ENCODE data around the gene SEMA3C.

- TF ChIP-seq, protein P1, sequence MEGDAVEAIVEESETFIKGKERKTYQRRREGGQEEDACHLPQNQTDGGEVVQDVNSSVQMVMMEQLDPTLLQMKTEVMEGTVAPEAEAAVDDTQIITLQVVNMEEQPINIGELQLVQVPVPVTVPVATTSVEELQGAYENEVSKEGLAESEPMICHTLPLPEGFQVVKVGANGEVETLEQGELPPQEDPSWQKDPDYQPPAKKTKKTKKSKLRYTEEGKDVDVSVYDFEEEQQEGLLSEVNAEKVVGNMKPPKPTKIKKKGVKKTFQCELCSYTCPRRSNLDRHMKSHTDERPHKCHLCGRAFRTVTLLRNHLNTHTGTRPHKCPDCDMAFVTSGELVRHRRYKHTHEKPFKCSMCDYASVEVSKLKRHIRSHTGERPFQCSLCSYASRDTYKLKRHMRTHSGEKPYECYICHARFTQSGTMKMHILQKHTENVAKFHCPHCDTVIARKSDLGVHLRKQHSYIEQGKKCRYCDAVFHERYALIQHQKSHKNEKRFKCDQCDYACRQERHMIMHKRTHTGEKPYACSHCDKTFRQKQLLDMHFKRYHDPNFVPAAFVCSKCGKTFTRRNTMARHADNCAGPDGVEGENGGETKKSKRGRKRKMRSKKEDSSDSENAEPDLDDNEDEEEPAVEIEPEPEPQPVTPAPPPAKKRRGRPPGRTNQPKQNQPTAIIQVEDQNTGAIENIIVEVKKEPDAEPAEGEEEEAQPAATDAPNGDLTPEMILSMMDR (IDR thresholded peaks at IDR 0.05; ENCODE audit: low read depth, low read length, poor library complexity, severe bottlenecking): no peak
- no peak for TF ChIP-seq EZH2phosphoT487 (IDR thresholded peaks at IDR 0.05; ENCODE audit: borderline replicate concordance, low read length)
Observed at GRCh38 chr7:80900583-80901576, 18.0 kb downstream of the SEMA3C start.

All from DOHH2 (cell line).